ENCODE data around the gene ARMCX2. TPM values are rescaled to one million over a fixed set of nuclear protein-coding genes. Genes with fewer than 3 reads are reported as not detected.

The ARMCX2 gene
- total RNA-seq, 1 donor from 2014 or later, result 36.0 TPM

DNA sequence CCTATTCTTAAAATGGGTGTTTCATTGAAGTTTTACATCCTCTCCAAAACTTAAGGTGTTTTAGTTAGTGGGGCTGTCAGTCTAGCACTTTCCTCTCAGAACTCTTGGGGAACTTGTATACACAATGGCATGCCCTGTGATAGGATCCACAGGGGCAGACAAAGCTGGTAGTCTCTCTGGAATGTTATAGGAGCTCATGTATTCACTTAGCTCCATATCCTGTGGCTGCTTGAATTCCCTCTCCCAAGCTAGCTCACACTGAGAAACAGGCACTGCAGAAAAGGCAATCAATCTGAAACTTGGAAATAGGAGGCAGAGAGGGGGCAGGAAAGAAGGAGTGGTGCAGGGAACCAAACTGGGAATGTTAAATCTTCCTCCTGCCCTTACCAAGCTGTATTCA, 26.3 kb upstream of the ARMCX2 start:
- Histone ChIP-seq H3K27ac (no peak overlapping the region), H3K27me3 (no peaks in the 10 kb centered on the region), H3K9me3 (no peaks in the 10 kb centered on the region), H3K4me3 (no peak overlapping the region), H3K36me3 (no peaks in the 10 kb centered on the region), H3K4me1 (no peaks in the 10 kb centered on the region)
- TF ChIP-seq, protein P1, sequence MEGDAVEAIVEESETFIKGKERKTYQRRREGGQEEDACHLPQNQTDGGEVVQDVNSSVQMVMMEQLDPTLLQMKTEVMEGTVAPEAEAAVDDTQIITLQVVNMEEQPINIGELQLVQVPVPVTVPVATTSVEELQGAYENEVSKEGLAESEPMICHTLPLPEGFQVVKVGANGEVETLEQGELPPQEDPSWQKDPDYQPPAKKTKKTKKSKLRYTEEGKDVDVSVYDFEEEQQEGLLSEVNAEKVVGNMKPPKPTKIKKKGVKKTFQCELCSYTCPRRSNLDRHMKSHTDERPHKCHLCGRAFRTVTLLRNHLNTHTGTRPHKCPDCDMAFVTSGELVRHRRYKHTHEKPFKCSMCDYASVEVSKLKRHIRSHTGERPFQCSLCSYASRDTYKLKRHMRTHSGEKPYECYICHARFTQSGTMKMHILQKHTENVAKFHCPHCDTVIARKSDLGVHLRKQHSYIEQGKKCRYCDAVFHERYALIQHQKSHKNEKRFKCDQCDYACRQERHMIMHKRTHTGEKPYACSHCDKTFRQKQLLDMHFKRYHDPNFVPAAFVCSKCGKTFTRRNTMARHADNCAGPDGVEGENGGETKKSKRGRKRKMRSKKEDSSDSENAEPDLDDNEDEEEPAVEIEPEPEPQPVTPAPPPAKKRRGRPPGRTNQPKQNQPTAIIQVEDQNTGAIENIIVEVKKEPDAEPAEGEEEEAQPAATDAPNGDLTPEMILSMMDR (IDR thresholded peaks at IDR 0.05), result no peak
- DNase-seq (no peak), ATAC-seq (no peak)
- intact Hi-C loops (cut with DNase I), result no loop called here

- Histone ChIP-seq H3K27me3 (no peaks in the 10 kb centered on the region), H3K9me3 (no peaks in the 10 kb centered on the region), H3K36me3 (no peaks in the 10 kb centered on the region), H3K4me3 (no peak overlapping the region), H3K27ac (no peak overlapping the region), H3K4me1 (no peaks in the 10 kb centered on the region)
- TF ChIP-seq, protein P1 (IDR thresholded peaks at IDR 0.05), result no peak
- DNase-seq (no peak), ATAC-seq (no peak)
- intact Hi-C loops (cut with DNase I), result no loop called here
Measured at GRCh38 chrX:101682723-101683122, 23.1 kb upstream of the ARMCX2 start.

DNA sequence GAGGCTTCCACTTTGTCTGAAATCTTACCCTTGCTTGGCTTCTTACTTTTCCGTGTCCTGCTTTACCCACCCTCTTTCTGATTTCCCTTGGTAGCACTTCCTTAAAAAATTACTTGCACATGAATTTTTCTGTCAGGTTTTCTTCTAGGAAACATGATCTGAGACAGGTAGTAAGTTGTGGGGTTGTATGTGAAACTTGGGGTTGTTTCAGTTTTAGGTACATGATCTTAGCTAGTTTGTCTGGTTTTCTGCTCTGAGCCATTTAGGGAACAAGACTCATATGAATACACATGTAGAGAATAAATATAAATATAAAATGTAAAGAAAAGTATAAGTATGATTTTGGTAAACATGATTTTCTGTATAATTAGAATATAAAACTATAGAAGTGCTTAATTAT, 17.4 kb upstream of the ARMCX2 start:
- intact Hi-C loops (cut with DNase I), result no loop called here

GRCh38 chrX:101676571-101676970, 16.9 kb upstream of the ARMCX2 start:
- no peaks in the 10 kb centered on the region for H3K36me3 ChIP-seq
- ATAC-seq, result no peak
- TF ChIP-seq, protein P1 (IDR thresholded peaks at IDR 0.05), result no peak
- H3K9me3 ChIP-seq, result no peaks in the 10 kb centered on the region
- H3K27me3 ChIP-seq, result no peaks in the 10 kb centered on the region
- no peaks in the 10 kb centered on the region for H3K4me1 ChIP-seq
- H3K27ac ChIP-seq, result no peak overlapping the region
- intact Hi-C loops (cut with DNase I), result no loop called here
- DNase-seq, result no peak
- H3K4me3 ChIP-seq, result no peak overlapping the region

More for the DNA sequence above, 17.4 kb upstream of the ARMCX2 start:
- H3K27ac ChIP-seq, result no peak overlapping the region
- no peaks in the 10 kb centered on the region for H3K27me3 ChIP-seq
- H3K4me3 ChIP-seq, result no peak overlapping the region
- ATAC-seq (no peak), DNase-seq (no peak)
- TF ChIP-seq, protein P1 (IDR thresholded peaks at IDR 0.05), result no peak
- no peaks in the 10 kb centered on the region for H3K4me1 ChIP-seq
- H3K36me3 ChIP-seq, result no peaks in the 10 kb centered on the region
- H3K9me3 ChIP-seq, result no peaks in the 10 kb centered on the region

GRCh38 chrX:101668143-101668542, 8.5 kb upstream of the ARMCX2 start:
- H3K4me3 ChIP-seq, result no peak overlapping the region
- H3K27ac ChIP-seq, result no peak overlapping the region
- no peak for DNase-seq
- no peaks in the 10 kb centered on the region for H3K27me3 ChIP-seq
- ATAC-seq, result no peak
- H3K9me3 ChIP-seq, result no peaks in the 10 kb centered on the region
- no peaks in the 10 kb centered on the region for H3K4me1 ChIP-seq
- TF ChIP-seq, protein P1 (IDR thresholded peaks at IDR 0.05), result no peak
- no peaks in the 10 kb centered on the region for H3K36me3 ChIP-seq
- intact Hi-C loops (cut with DNase I), result no loop called here

Data from upper lobe of right lung (tissue), 1 donor.